HG03064 (cell line): ENCODE results near the gene TRPV5.

Experiments
- ATAC-seq: cut with Tn5 transposase; IDR thresholded peaks from one replicate; pipeline ENCODE4 v1.9.1; 2021; ENCODE audit warnings: low read depth; ENCODE audit not compliant: unreplicated experiment

TRPV5 gene

GRCh38 chr7:142859829-142860228 lies 73.7 kb downstream of the TRPV5 start:
- ATAC-seq: no peak

DNA sequence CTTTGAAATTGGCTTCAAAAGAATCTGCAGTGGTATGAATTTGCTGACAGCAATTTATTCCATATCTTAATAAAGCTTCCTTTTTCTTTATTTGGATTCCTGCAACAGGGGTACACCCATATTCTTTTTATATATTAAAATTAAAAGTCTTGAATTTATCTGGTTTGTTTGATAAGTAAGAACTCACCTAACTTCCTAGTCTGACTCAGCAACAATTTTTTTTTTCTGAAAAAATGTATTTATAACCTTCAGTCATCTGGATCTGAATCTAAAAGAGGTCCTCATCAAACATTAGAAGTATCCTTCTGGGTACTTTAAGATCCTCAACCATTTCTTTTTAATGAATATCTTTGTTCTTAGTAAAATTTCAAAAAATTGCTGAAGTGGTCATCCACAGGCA lies 74.1 kb downstream of the TRPV5 start:
- no peak for ATAC-seq
